Activated CD4-positive, alpha-beta T cell treated with anti-CD3 and anti-CD28 coated beads for 36 hours (primary cell): Measurements from ENCODE around the gene ENDOU. TPM values are rescaled to one million over a fixed set of nuclear protein-coding genes. Genes with fewer than 3 reads are reported as not detected.

Experiments used
- ATAC-seq: fragments of 200-7000 bp; cut with Tn5 transposase; one replicate; pipeline ENCODE4 v1.10.0; 2021; ENCODE audit warnings: mild to moderate bottlenecking, moderate library complexity
- CTCF ChIA-PET: fragments of 350-600 bp; sonication (Branson Sonifier 250); formaldehyde crosslinking; loops from one replicate; lab custom pipeline; 2021; ENCODE audit warnings: antibody characterized with exemption; lab: Charles Lee
- POLR2A ChIA-PET: fragments of 350-600 bp; sonication (Branson Sonifier 250); formaldehyde crosslinking; loops from one replicate; lab custom pipeline; 2021; ENCODE audit warnings: antibody characterized with exemption, inconsistent platforms; lab: Charles Lee
- DNase-seq: peaks from one replicate; pipeline ENCODE4 v3.0.0-alpha.2; 2020
- H3K27ac Mint-ChIP-seq: one replicate; pipeline ENCODE4 v1.8.0; 2021; ENCODE audit warnings: mixed read lengths
- H3K27me3 Mint-ChIP-seq: one replicate; pipeline ENCODE4 v1.8.0; 2021; ENCODE audit warnings: mixed read lengths
- H3K36me3 Mint-ChIP-seq: one replicate; pipeline ENCODE4 v1.8.0; 2021; ENCODE audit warnings: low read depth, mixed read lengths
- H3K4me1 Mint-ChIP-seq: one replicate; pipeline ENCODE4 v1.8.0; 2021; ENCODE audit warnings: mixed read lengths
- H3K4me3 Mint-ChIP-seq: one replicate; pipeline ENCODE4 v1.8.0; 2021; ENCODE audit warnings: mild to moderate bottlenecking, moderate library complexity, mixed read lengths
- H3K9me3 Mint-ChIP-seq: one replicate; pipeline ENCODE4 v1.8.0; 2021; ENCODE audit warnings: low read depth, mixed read lengths
- intact Hi-C, 2 experiments: fragments of 100-400 bp; cut with DNase I in 1 of 2; cut with micrococcal nuclease in 1 of 2; formaldehyde crosslinking; loops; one replicate each; pipeline versions ENCODE4 v1.14.2 to v1.15.1; 2022 to 2024; cut with DNase I, micrococcal nuclease
- total RNA-seq, 2 experiments: library from RNA; stranded (reverse); gene quantifications; one replicate each; pipeline ENCODE4 v1.2.3, GENCODE V29; 2021

ENDOU gene
- not detected for total RNA-seq

GRCh38 chr12:47725091-47725772 is at the start of gene ENDOU:
Gene ENDOU (minus strand): TSS chr12:47725490. CDS start chr12:47725413, 77 bp downstream.
- no peak for DNase-seq
- H3K27ac Mint-ChIP-seq, result no peak within 1 kb of the TSS
- ATAC-seq, result no peak
- ChIA-PET POLR2A (no interaction called here), CTCF (interaction anchor here (0.6 to 22.8 kb wide), 14 partner anchors 9 to 1025 kb away, joined by 3 to 341 read pairs (median 5); partner anchors contain the start of gene SLC48A1)
- H3K4me1 Mint-ChIP-seq, result peaks cover 18% of the 10 kb centered on the region
- intact Hi-C loops, result no loop called here
- no peaks in the 10 kb centered on the region for H3K27me3 Mint-ChIP-seq
- no peaks in the 10 kb centered on the region for H3K36me3 Mint-ChIP-seq
- H3K9me3 Mint-ChIP-seq, result no peaks in the 10 kb centered on the region
- no peak within 1 kb of the TSS for H3K4me3 Mint-ChIP-seq

GRCh38 chr12:47774663-47775062 is 49.4 kb upstream of the ENDOU start:
- DNase-seq (no peak), ATAC-seq (no peak)
- intact Hi-C loops, result loop anchor here (5.0 to 10.0 kb wide), 2 partner anchors 122 to 740 kb away; no protein-coding TSS in a partner anchor
- H3K36me3 Mint-ChIP-seq, result no peaks in the 10 kb centered on the region
- H3K4me3 Mint-ChIP-seq, result peak overlapping the region; percentile 82
- ChIA-PET CTCF (interaction anchor here (1.2 to 18.7 kb wide), 5 partner anchors 12 to 63 kb away, joined by 3 to 449 read pairs (median 7); partner anchors contain the start of genes ENDOU and RPAP3), POLR2A (no interaction called here)
- no peak overlapping the region for H3K27ac Mint-ChIP-seq
- no peaks in the 10 kb centered on the region for H3K27me3 Mint-ChIP-seq
- no peaks in the 10 kb centered on the region for H3K9me3 Mint-ChIP-seq
- peaks cover 37% of the 10 kb centered on the region for H3K4me1 Mint-ChIP-seq

GRCh38 chr12:47773858-47774580 is 48.7 kb upstream of the ENDOU start:
- Mint-ChIP-seq H3K27me3 (no peaks in the 10 kb centered on the region), H3K36me3 (no peaks in the 10 kb centered on the region), H3K4me3 (peak overlapping the region; percentile 82), H3K27ac (peak overlapping the region; percentile 71), H3K4me1 (peaks cover 33% of the 10 kb centered on the region), H3K9me3 (no peaks in the 10 kb centered on the region)
- ChIA-PET POLR2A (no interaction called here), CTCF (interaction anchor here (0.7 to 18.7 kb wide), 6 partner anchors 12 to 64 kb away, joined by 3 to 449 read pairs (median 6); partner anchors contain the start of genes ENDOU and RPAP3)
- ATAC-seq (no peak), DNase-seq (no peak)
- intact Hi-C loops, result loop anchor here in 1 of 2 experiments (1.0 to 10.0 kb wide), 2 partner anchors 15 to 739 kb away; no protein-coding TSS in a partner anchor

GRCh38 chr12:47773062-47773857 is 48.0 kb upstream of the ENDOU start, which contains the start of gene SLC48A1:
Gene SLC48A1 (plus strand): TSS chr12:47773238. CDS start chr12:47773305, 67 bp downstream.
- ChIA-PET POLR2A (interaction anchor here (0.7 kb wide), 1 partner anchor 13 kb away, joined by 5 read pairs; no protein-coding TSS in a partner anchor), CTCF (interaction anchor here (0.6 to 18.7 kb wide), 15 partner anchors 9 to 190 kb away, joined by 3 to 449 read pairs (median 3); partner anchors contain the start of genes ENDOU, RPAP3 and TMEM106C)
- intact Hi-C loops, result loop anchor here in 1 of 2 experiments (1.0 to 10.0 kb wide), 2 partner anchors 14 to 738 kb away; no protein-coding TSS in a partner anchor
- no peaks in the 10 kb centered on the region for H3K9me3 Mint-ChIP-seq
- no peaks in the 10 kb centered on the region for H3K36me3 Mint-ChIP-seq
- H3K4me3 Mint-ChIP-seq, result peak within 1 kb of the TSS; percentile 82
- DNase-seq (peak; percentile 82), ATAC-seq (peak; percentile 79)
- no peaks in the 10 kb centered on the region for H3K27me3 Mint-ChIP-seq
- peaks cover 31% of the 10 kb centered on the region for H3K4me1 Mint-ChIP-seq
- H3K27ac Mint-ChIP-seq, result peak within 1 kb of the TSS; percentile 71

GRCh38 chr12:47772738-47773061 is 47.4 kb upstream of the ENDOU start:
- no peaks in the 10 kb centered on the region for H3K27me3 Mint-ChIP-seq
- ATAC-seq, result no peak
- ChIA-PET CTCF (interaction anchor here (0.6 to 18.7 kb wide), 16 partner anchors 9 to 191 kb away, joined by 3 to 449 read pairs (median 3); partner anchors contain the start of genes ENDOU, RPAP3 and TMEM106C), POLR2A (no interaction called here)
- intact Hi-C loops, result loop anchor here in 1 of 2 experiments (1.0 to 10.0 kb wide), 2 partner anchors 13 to 738 kb away; no protein-coding TSS in a partner anchor
- H3K4me3 Mint-ChIP-seq, result peak overlapping the region; percentile 68
- H3K9me3 Mint-ChIP-seq, result no peaks in the 10 kb centered on the region
- no peak for DNase-seq
- peaks cover 31% of the 10 kb centered on the region for H3K4me1 Mint-ChIP-seq
- H3K36me3 Mint-ChIP-seq, result no peaks in the 10 kb centered on the region
- H3K27ac Mint-ChIP-seq, result peak overlapping the region; percentile 60

- ChIA-PET POLR2A (no interaction called here), CTCF (interaction anchor here (0.6 to 18.7 kb wide), 17 partner anchors 10 to 191 kb away, joined by 3 to 449 read pairs (median 3); partner anchors contain the start of genes ENDOU, RPAP3 and TMEM106C)
- Mint-ChIP-seq H3K4me1 (peaks cover 31% of the 10 kb centered on the region), H3K27me3 (peaks cover 4% of the 10 kb centered on the region), H3K27ac (peak overlapping the region; percentile 60), H3K9me3 (no peaks in the 10 kb centered on the region), H3K4me3 (peak overlapping the region; percentile 68), H3K36me3 (no peaks in the 10 kb centered on the region)
- DNase-seq (no peak), ATAC-seq (no peak)
- intact Hi-C loops, result loop anchor here in 1 of 2 experiments (10.0 kb wide), 1 partner anchor 737 kb away; no protein-coding TSS in a partner anchor
Observed at GRCh38 chr12:47772094-47772660, 46.9 kb upstream of the ENDOU start.

- CTCF ChIA-PET, result interaction anchor here (0.6 to 18.7 kb wide), 6 partner anchors 8 to 67 kb away, joined by 3 to 449 read pairs (median 88); partner anchors contain the start of genes ENDOU, RAPGEF3 and RPAP3
- Mint-ChIP-seq H3K36me3 (no peaks in the 10 kb centered on the region), H3K27ac (no peak overlapping the region), H3K4me1 (peaks cover 25% of the 10 kb centered on the region), H3K9me3 (no peaks in the 10 kb centered on the region), H3K4me3 (no peak overlapping the region), H3K27me3 (peaks cover 4% of the 10 kb centered on the region)
- DNase-seq (no peak), ATAC-seq (no peak)
- POLR2A ChIA-PET, result interaction anchor here (0.7 kb wide), 1 partner anchor 10 kb away, joined by 3 read pairs; no protein-coding TSS in a partner anchor
- intact Hi-C loops, result loop anchor here in 1 of 2 experiments (10.0 kb wide), 1 partner anchor 737 kb away; no protein-coding TSS in a partner anchor
Observed at GRCh38 chr12:47771304-47771703, 46.0 kb upstream of the ENDOU start.

- Mint-ChIP-seq H3K27me3 (peaks cover 4% of the 10 kb centered on the region), H3K4me3 (no peak overlapping the region), H3K9me3 (no peaks in the 10 kb centered on the region), H3K4me1 (peaks cover 16% of the 10 kb centered on the region), H3K36me3 (no peaks in the 10 kb centered on the region), H3K27ac (no peak overlapping the region)
- ATAC-seq (no peak), DNase-seq (no peak)
- CTCF ChIA-PET, result interaction anchor here (0.7 to 18.7 kb wide), 9 partner anchors 9 to 135 kb away, joined by 3 to 449 read pairs (median 23); partner anchors contain the start of genes ENDOU, RAPGEF3, RPAP3 and VDR
- POLR2A ChIA-PET, result interaction anchor here (0.7 kb wide), 1 partner anchor 9 kb away, joined by 3 read pairs; no protein-coding TSS in a partner anchor
- intact Hi-C loops, result loop anchor here in 1 of 2 experiments (10.0 kb wide), 1 partner anchor 735 kb away; no protein-coding TSS in a partner anchor
Observed at GRCh38 chr12:47770086-47770726, 44.9 kb upstream of the ENDOU start.

GRCh38 chr12:47769234-47770085 is 44.2 kb upstream of the ENDOU start:
- no peaks in the 10 kb centered on the region for H3K9me3 Mint-ChIP-seq
- POLR2A ChIA-PET, result no interaction called here
- DNase-seq (no peak), ATAC-seq (no peak)
- intact Hi-C loops, result loop anchor here in 1 of 2 experiments (10.0 kb wide), 1 partner anchor 735 kb away; no protein-coding TSS in a partner anchor
- H3K36me3 Mint-ChIP-seq, result no peaks in the 10 kb centered on the region
- CTCF ChIA-PET, result interaction anchor here (0.6 to 18.7 kb wide), 16 partner anchors 10 to 180 kb away, joined by 3 to 449 read pairs (median 4); partner anchors contain the start of genes ENDOU, RAPGEF3, RPAP3 and VDR
- H3K4me1 Mint-ChIP-seq, result peaks cover 12% of the 10 kb centered on the region
- H3K27ac Mint-ChIP-seq, result no peak overlapping the region
- H3K27me3 Mint-ChIP-seq, result peaks cover 4% of the 10 kb centered on the region
- no peak overlapping the region for H3K4me3 Mint-ChIP-seq
